Psoas muscle (tissue), 8 donors: Measurements from ENCODE around the gene MGP. TPM values are rescaled to one million over a fixed set of nuclear protein-coding genes. Genes with fewer than 3 reads are reported as not detected.

Experiments
- ATAC-seq, 4 donors: fragments of 200-7000 bp; cut with Tn5 transposase; one replicate each; pipeline ENCODE4 v1.9.1; 2020; ENCODE audit warnings: moderate library complexity in 3 of 4, mild to moderate bottlenecking in 2 of 4
- DNase-seq, 2 donors: peaks; one replicate each; pipeline ENCODE4 v3.0.0-alpha.2; 2020
- H3K27ac ChIP-seq: fragments of 200-600 bp; one replicate; pipeline ENCODE4 v1.8.0; 2022
- H3K27me3 ChIP-seq, 3 donors: fragments of 200-600 bp in 1 of 3; one replicate each; pipeline versions ENCODE4 v1.6.1 to v1.8.0; 2013 to 2022; ENCODE audit warnings: low read length in 2 of 3, mild to moderate bottlenecking in 2 of 3, moderate library complexity in 1 of 3; ENCODE audit not compliant: insufficient read depth in 3 of 3
- H3K36me3 ChIP-seq, 2 donors: fragments of 200-600 bp in 1 of 2; one replicate each; pipeline versions ENCODE4 v1.6.1 to v1.8.0; 2013 to 2022; ENCODE audit warnings: low read depth in 1 of 2, mild to moderate bottlenecking in 1 of 2, moderate library complexity in 1 of 2; ENCODE audit not compliant: insufficient read depth in 1 of 2
- H3K4me1 ChIP-seq: fragments of 200-600 bp; one replicate; pipeline ENCODE4 v1.8.0; 2022
- H3K4me3 ChIP-seq: fragments of 200-600 bp; one replicate; pipeline ENCODE4 v1.8.0; 2022; ENCODE audit warnings: mild to moderate bottlenecking
- H3K9me3 ChIP-seq: fragments of 200-600 bp; one replicate; pipeline ENCODE4 v1.8.0; 2022
- WGBS, 3 donors: extraction: QIAGEN DNeasy Blood & Tissue Kit; methylation state at CpG; one replicate each; pipeline versions ENCODE4 v1.1.6 to v1.1.7; 2013; 5-methylcytosine and 5-hydroxymethylcytosine counted together
- intact Hi-C, 2 donors: fragments of 100-400 bp; cut with DNase I; formaldehyde crosslinking; loops; one replicate each; pipeline versions ENCODE4 v1.11.0 to v1.14.2; 2022
- polyA plus RNA-seq, 3 donors: library from polyadenylated mRNA; stranded (reverse); fragments of 200-250 nt; gene quantifications; one replicate each; pipeline ENCODE4 v1.2.3, GENCODE V29; 2013
- total RNA-seq, 4 donors: library from RNA; stranded (reverse); fragmentation: NEBNext Ultra II Directional in 2 of 4; extraction: Animal tissue kit (Norgen Biotek cat#: 25700) in 2 of 4; gene quantifications; one replicate each; pipeline versions ENCODE4 v1.2.1 to v1.2.4, GENCODE V29; 2021 to 2023
- TF ChIP-seq, protein P1 (sequence below): fragments of 200-600 bp; IDR thresholded peaks from one replicate; pipeline ENCODE4 v1.8.0; 2022; ENCODE audit warnings: antibody characterized with exemption
- donor health status: healthy with polysubstance abuse.
- donor health status: DM: no; HTN: no; CAD: no; lungs with moderate emphysema.
- donor health status: Bipolar disorder and iron deficiency.
- donor health status: healthy.
- donor health status: DM: yes; HTN: yes; CAD: no.
- donor health status: DM: no; HTN: no; CAD: no.
- donor health status: DM: no; HTN: no; CAD: no.
- donor health status: DM: yes; HTN: yes; CAD: no.

Gene MGP
- total and polyA plus RNA-seq, 7 donors, result 57.3 to 159 (median 79.1) TPM

DNA sequence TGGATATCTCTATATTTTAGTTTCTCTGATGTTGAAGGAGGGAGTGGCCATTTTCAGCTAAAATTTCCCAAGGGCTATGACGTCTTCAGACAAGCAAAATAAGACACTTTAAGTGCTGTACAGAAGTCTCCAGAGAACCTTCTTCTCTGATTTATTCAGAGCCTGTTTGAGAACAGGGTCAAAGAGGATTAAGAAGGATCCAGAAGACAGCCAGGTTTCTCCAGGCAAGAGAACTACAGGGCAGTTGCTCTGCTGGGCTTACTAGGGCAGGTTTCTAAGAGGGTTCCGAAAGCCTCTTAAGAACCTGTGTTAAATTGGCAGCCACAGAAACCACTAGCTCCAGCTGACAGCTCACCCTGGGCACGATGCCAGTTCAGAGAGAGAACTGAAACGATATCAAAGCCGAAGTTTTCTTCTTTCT, 1.2 kb downstream of the MGP start:
- TF ChIP-seq, protein P1, sequence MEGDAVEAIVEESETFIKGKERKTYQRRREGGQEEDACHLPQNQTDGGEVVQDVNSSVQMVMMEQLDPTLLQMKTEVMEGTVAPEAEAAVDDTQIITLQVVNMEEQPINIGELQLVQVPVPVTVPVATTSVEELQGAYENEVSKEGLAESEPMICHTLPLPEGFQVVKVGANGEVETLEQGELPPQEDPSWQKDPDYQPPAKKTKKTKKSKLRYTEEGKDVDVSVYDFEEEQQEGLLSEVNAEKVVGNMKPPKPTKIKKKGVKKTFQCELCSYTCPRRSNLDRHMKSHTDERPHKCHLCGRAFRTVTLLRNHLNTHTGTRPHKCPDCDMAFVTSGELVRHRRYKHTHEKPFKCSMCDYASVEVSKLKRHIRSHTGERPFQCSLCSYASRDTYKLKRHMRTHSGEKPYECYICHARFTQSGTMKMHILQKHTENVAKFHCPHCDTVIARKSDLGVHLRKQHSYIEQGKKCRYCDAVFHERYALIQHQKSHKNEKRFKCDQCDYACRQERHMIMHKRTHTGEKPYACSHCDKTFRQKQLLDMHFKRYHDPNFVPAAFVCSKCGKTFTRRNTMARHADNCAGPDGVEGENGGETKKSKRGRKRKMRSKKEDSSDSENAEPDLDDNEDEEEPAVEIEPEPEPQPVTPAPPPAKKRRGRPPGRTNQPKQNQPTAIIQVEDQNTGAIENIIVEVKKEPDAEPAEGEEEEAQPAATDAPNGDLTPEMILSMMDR, result no peak
- intact Hi-C loops, result loop anchor here in 1 of 2 donors (5.0 kb wide), 1 partner anchor 37 kb away; no protein-coding TSS in a partner anchor
- Histone ChIP-seq H3K27me3 (no peaks in the 10 kb centered on the region), H3K4me3 (peak overlapping the region; percentile 52), H3K9me3 (no peaks in the 10 kb centered on the region), H3K27ac (peak overlapping the region; percentile 57), H3K36me3 (no peaks in the 10 kb centered on the region), H3K4me1 (peaks cover 5% of the 10 kb centered on the region)
- peak; percentile 50 to 86 (median 73) for ATAC-seq
- 1 to 5% (median 2%) methylated on average over 5 of the region's 5 CpGs for WGBS, 3 donors
- peak; percentile 77 to 89 for DNase-seq

DNA sequence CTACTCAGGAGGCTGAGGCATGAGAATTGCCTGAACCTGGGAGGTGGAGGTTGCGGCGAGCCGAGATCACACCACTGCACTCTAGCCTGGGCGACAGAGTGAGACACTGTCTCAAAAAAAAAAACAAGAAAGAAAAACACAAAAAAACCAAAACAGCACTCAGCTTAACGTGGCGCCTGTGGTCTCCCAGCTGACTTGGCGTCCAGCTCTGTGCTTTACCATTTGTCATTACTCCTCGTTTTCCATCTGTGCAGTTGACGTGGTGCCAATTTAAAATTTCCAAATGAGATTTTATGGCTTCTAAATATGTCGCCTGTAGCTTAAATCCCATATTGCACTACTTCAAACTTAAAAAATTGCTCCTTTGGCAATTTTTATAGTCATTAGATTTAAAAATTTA, 2.0 kb downstream of the MGP start:
- intact Hi-C loops, result loop anchor here in 1 of 2 donors (5.0 kb wide), 1 partner anchor 36 kb away; no protein-coding TSS in a partner anchor
- no peak for ATAC-seq

DNA sequence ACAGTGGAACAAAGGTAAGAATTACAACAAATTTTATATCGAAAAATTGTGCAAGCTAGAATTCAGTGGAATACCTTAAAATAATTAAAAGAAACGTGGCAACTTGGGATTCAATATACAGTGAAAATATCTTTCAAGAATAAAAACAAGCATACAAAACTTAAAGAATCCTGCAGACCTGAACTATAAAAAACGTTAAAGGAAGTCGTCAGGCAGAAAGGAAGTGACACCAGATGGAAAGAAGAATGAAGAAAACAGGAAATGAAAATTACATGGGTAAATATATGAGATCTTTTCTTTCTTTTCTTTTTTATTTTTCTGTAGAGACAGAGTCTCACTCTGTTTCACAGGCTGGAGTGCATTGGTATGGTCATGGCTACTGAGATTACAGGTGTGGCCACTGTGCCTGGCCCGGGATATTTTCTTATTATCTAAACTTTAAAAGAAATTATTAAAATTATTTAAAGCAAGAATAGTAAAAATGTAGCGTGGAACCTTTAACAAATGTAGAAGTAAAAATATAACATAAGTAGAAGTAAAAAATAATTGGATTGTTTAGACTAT, 4.7 kb downstream of the MGP start:
- TF ChIP-seq, protein P1, result no peak
- 62 to 79% (median 67%) methylated on average over 6 of the region's 6 CpGs for WGBS, 3 donors
- Histone ChIP-seq H3K4me1 (peaks cover 5% of the 10 kb centered on the region), H3K27me3 (no peaks in the 10 kb centered on the region), H3K9me3 (no peaks in the 10 kb centered on the region), H3K27ac (no peak overlapping the region), H3K4me3 (no peak overlapping the region), H3K36me3 (no peaks in the 10 kb centered on the region)
- no peak for ATAC-seq
- DNase-seq, result no peak
- intact Hi-C loops, result loop anchor here in 1 of 2 donors (5.0 kb wide), 1 partner anchor 34 kb away; no protein-coding TSS in a partner anchor

More for the DNA sequence above, 2.0 kb downstream of the MGP start:
- H3K4me3 ChIP-seq, result peak overlapping the region; percentile 52
- H3K27ac ChIP-seq, result peak overlapping the region; percentile 57
- no peaks in the 10 kb centered on the region for H3K27me3 ChIP-seq
- no peak for DNase-seq
- TF ChIP-seq, protein P1, result no peak
- H3K36me3 ChIP-seq, result no peaks in the 10 kb centered on the region
- H3K4me1 ChIP-seq, result peaks cover 5% of the 10 kb centered on the region
- H3K9me3 ChIP-seq, result no peaks in the 10 kb centered on the region
- WGBS, 3 donors, result 68 to 75% (median 72%) methylated on average over 10 of the region's 10 CpGs

DNA sequence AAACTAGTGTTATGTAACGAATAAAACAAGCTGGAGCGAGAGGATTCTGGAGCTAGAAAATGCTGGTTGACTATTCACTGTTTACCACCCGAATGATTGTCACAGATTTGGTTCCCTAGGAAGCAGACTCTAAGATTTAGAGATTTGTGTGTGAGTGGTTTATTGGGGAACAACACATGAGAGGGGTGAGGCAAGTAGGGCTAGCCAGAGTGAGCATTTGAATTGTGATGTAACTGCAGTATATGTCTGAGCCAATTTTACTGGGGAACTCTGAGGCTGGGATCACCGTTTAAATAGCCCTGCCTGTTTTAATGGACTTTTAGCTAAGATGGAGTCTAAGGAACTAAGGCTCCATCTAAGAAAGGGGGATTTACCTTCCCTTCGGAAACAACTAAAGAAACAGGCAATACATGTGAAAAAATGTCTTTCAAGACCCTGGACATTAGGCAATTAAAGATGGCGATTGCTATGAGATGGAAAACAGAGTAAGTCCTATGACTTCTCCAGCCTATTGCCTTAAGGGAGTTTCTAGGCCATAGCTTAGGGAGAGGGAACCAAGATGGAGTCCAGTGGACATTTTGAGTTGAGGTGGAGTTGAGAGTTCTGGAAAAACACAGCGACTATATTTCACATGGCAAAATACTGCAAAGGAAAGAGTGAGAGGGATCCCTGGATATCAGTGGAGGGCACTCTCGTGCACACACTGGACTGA, 6.3 kb downstream of the MGP start:
- DNase-seq (no peak), ATAC-seq (no peak)
- WGBS, 3 donors, result 78 to 83% (median 78%) methylated on average over 8 of the region's 8 CpGs
- TF ChIP-seq, protein P1, result no peak
- Histone ChIP-seq H3K4me3 (no peak overlapping the region), H3K27ac (no peak overlapping the region), H3K4me1 (peaks cover 3% of the 10 kb centered on the region), H3K36me3 (no peaks in the 10 kb centered on the region), H3K27me3 (no peaks in the 10 kb centered on the region), H3K9me3 (no peaks in the 10 kb centered on the region)
- intact Hi-C loops, result no loop called here
